ENCODE measurements around the gene CEND1.

DNA sequence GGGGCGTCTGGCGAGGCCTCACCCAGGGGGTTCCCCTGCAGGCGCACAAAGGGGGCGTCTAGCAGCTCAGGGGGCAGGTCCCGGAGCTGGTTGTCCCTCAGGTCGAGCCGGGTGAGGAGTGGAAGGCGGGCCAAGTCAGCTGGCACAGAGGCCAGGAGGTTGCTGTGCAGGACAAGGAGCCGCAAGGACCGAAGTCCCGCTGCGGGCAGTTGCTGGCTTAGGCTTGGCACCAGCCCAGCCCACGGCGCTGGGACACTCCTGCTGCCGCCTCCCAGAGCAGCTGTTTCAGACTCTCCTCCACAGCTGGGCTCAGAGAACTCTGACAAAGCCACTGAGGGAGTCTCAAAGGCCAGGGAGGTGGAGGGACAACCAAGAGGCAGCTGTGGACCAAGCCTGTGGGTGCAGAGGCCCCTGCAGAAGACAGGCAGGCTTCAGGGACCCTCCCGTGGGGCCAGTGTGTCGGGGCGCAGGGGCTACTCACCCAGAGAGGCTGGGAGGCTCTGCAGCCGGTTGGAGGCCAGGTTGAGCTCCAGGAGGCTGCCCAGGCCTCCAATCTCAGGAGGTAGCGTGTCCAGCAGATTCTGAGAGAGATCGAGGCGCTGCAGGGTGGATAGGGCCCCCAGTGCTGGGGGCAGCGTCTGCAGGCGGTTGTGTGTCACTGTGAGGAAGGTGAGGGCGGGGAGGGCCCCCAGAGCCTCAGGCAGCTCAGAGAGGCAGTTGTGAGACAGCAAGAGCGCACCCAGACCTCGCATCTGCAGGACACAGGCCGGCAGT, 13.0 kb upstream of the CEND1 start:
- TF ChIP-seq, protein P1, sequence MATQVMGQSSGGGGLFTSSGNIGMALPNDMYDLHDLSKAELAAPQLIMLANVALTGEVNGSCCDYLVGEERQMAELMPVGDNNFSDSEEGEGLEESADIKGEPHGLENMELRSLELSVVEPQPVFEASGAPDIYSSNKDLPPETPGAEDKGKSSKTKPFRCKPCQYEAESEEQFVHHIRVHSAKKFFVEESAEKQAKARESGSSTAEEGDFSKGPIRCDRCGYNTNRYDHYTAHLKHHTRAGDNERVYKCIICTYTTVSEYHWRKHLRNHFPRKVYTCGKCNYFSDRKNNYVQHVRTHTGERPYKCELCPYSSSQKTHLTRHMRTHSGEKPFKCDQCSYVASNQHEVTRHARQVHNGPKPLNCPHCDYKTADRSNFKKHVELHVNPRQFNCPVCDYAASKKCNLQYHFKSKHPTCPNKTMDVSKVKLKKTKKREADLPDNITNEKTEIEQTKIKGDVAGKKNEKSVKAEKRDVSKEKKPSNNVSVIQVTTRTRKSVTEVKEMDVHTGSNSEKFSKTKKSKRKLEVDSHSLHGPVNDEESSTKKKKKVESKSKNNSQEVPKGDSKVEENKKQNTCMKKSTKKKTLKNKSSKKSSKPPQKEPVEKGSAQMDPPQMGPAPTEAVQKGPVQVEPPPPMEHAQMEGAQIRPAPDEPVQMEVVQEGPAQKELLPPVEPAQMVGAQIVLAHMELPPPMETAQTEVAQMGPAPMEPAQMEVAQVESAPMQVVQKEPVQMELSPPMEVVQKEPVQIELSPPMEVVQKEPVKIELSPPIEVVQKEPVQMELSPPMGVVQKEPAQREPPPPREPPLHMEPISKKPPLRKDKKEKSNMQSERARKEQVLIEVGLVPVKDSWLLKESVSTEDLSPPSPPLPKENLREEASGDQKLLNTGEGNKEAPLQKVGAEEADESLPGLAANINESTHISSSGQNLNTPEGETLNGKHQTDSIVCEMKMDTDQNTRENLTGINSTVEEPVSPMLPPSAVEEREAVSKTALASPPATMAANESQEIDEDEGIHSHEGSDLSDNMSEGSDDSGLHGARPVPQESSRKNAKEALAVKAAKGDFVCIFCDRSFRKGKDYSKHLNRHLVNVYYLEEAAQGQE (IDR thresholded peaks at IDR 0.05; ENCODE audit: insufficient read depth in 1 of 2, low read depth in 2 of 2, low read length in 2 of 2): no peak
- TF ChIP-seq SIN3A (IDR thresholded peaks at IDR 0.05; ENCODE audit: borderline replicate concordance, insufficient read depth, low read length) (no peak), TAF1 (IDR thresholded peaks at IDR 0.05; ENCODE audit: borderline replicate concordance, insufficient read depth, low read length) (no peak)

All from PFSK-1 (cell line).